Coronary artery (tissue), 2 donors: ENCODE data around the gene ZBTB20.
"Not testable (repeated sequence)": the region's sequence is repeated elsewhere in the genome, so short reads cannot be mapped to it uniquely, and the experiment has no call there.

ENCODE experiments used
- DNase-seq: peaks from one replicate; pipeline ENCODE4 v3.0.0-alpha.2; 2017; ENCODE audit warnings: low spot score
- H3K27ac ChIP-seq, 2 donors: fragments of 200-600 bp; sonication (generic); one replicate each; pipeline ENCODE4 v1.5.1; 2016 to 2019
- H3K4me3 ChIP-seq: fragments of 200-600 bp; sonication (generic); 2 replicates; pipeline ENCODE4 v1.5.1; 2016; ENCODE audit warnings: mild to moderate bottlenecking, moderate library complexity
- CTCF ChIP-seq: fragments of 200-600 bp; sonication (generic); IDR thresholded peaks from one replicate; pipeline ENCODE4 v1.5.1; 2019; ENCODE audit warnings: antibody characterized with exemption

ZBTB20 gene

GRCh38 chr3:115146418-115147328, at the start of gene ZBTB20:
ZBTB20 (minus strand) TSS chr3:115147288.
- TF ChIP-seq CTCF, result no peak
- Histone ChIP-seq H3K27ac (peak within 1 kb of the TSS; percentile 97 to 100), H3K4me3 (peak within 1 kb of the TSS; percentile 83)
- DNase-seq, result peak; percentile 85

GRCh38 chr3:115194476-115194875, 47.4 kb upstream of the ZBTB20 start:
- TF ChIP-seq CTCF, result no peak
- DNase-seq, result no peak
- H3K27ac ChIP-seq, result no peak overlapping the region
- H3K4me3 ChIP-seq, result no peak overlapping the region

- Histone ChIP-seq H3K27ac (no peak overlapping the region), H3K4me3 (no peak overlapping the region)
- TF ChIP-seq CTCF, result no peak
- no peak for DNase-seq
Measured at GRCh38 chr3:115190747-115191146, 43.7 kb upstream of the ZBTB20 start.

- Histone ChIP-seq H3K27ac (no peak overlapping the region), H3K4me3 (no peak overlapping the region)
- no peak for TF ChIP-seq CTCF
- no peak for DNase-seq
Measured at GRCh38 chr3:115187149-115187757, 40.2 kb upstream of the ZBTB20 start.

- DNase-seq, result no peak
- Histone ChIP-seq H3K4me3 (no peak overlapping the region), H3K27ac (no peak overlapping the region)
- TF ChIP-seq CTCF, result no peak
Measured at GRCh38 chr3:115186351-115187148, 39.5 kb upstream of the ZBTB20 start.

- DNase-seq, H3K4me3 ChIP-seq, H3K27ac ChIP-seq: not testable (repeated sequence)
Measured at GRCh38 chr3:115184859-115185572, 37.9 kb upstream of the ZBTB20 start.

- not testable (repeated sequence) for H3K4me3 ChIP-seq, H3K27ac ChIP-seq, DNase-seq
Measured at GRCh38 chr3:115178930-115179329, 31.8 kb upstream of the ZBTB20 start.
